HG02840 (cell line): ENCODE data around the gene ASPSCR1.

ENCODE experiments used
- ATAC-seq: cut with Tn5 transposase; IDR thresholded peaks from one replicate; pipeline ENCODE4 v1.9.1; 2021; ENCODE audit warnings: mild to moderate bottlenecking, moderate library complexity, moderate number of reproducible peaks; ENCODE audit not compliant: unreplicated experiment, low FRiP score

The ASPSCR1 gene

DNA sequence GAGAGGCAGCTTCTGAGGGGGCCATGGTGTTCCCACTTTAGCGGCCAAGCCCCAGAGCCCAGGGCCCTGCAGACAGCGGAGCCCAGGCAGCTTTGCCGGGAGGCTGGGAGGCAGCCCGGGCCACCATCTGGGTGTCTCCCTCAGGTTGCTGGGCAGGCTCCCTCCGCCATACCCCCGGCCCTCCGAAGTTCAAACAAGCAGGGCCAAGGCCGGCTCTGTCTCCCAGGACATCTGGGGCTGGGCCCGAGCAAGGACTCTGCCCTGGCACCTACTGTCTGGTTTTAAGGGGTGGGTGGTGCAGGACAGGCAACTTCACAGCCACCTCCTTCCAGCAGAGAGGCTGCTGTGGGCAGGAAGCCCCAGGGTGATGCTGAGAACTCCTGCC is 85.5 kb downstream of the ASPSCR1 start:
- ATAC-seq, result no peak

DNA sequence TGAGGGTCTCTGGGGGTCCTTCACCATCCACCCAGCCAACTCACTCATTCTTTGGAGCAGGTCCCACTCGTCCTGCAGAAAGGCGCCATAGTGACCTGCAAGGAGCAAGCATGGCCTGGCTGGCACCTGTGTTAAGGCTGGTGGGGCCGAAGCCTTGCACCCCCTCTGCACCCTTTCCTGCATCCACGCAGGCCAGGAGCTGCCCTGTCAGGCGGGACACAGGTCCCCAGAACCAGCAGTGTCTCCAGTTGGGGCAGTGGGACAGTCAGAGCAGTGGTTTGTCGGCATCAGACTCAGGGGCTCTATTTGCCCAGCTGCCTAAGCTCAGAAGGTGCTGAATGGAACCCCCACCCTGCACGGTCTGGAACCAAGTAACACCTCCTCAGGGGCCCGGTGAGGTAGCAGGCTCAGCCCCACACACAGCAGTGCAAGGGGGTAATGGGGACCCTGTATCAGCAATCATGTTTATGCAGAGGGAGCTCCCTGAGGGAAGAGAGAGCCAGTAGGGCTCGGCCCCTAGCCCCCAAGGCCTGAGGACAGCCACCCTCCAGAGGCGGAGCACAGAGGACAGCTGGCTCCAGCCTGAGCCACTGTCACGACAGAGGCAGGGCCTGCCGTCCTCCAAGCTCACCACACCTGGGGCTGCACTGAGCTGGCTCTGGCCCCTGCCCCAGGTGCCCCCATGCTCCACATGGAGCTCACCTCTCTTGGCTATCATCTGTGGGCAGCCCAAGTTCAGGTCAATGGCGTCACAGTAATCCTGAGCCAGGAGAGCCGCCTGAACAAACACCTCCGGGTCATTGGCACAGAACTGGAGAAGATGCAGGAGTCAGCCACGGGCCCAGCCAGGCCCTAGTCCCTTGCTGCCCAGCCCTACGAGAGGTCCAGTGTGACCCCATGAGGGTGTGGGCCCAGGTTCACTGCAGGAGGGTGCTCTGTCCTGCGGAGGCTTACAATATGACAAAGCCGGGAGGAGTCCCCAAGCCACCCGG is 86.3 kb downstream of the ASPSCR1 start:
- ATAC-seq, result no peak

GRCh38 chr17:82064433-82065192 is 87.2 kb downstream of the ASPSCR1 start:
- no peak for ATAC-seq

DNA sequence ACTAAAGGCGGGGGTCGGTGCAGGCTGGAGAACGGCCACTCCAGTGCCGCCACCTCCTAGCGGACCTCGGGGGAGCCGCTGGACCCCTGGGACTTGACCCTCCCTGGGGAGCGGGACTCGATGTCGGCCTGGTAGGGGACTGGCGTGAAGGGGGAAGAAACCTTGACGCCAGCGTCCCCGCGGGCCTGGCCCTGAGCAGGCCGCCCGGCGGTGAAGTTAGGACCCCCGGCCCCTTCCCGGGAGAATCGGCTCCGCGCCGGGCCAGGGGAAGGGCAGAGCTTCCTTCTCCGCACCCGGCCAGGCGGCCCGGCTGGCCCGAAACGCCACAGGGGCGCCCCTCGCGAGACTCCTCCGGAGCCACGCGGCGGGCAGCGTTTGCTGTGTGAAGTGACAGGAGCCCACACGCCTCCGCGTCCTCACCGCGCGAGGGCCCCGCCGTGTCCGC is 87.8 kb downstream of the ASPSCR1 start:
- no peak for ATAC-seq

GRCh38 chr17:82065638-82066303 is 88.3 kb downstream of the ASPSCR1 start, which contains the start of gene DUS1L:
DUS1L (minus strand) TSS chr17:82065804; CDS start chr17:82065059, 745 bp downstream.
- no peak for ATAC-seq
